Tibial nerve (tissue), 4 donors: ENCODE results near the gene ST8SIA1. TPM values are rescaled to one million over a fixed set of nuclear protein-coding genes. Genes with fewer than 3 reads are reported as not detected.
A peak's percentile ranks its signal among the peaks of the same experiment; 100 is the strongest.
"Not testable (repeated sequence)": the region's sequence is repeated elsewhere in the genome, so short reads cannot be mapped to it uniquely, and the experiment has no call there.

Source experiments
- DNase-seq, 2 donors: peaks; one replicate each; pipeline ENCODE4 v3.0.0-alpha.2; 2019; ENCODE audit warnings: low spot score in 2 of 2
- H3K27ac ChIP-seq, 4 donors: fragments of 200-600 bp; sonication (generic) in 3 of 4; one replicate each; pipeline ENCODE4 v1.5.1; 2017 to 2019; ENCODE audit warnings: mild to moderate bottlenecking in 1 of 4
- H3K27me3 ChIP-seq, 2 donors: fragments of 200-600 bp; sonication (generic) in 1 of 2; one replicate each; pipeline versions ENCODE4 v1.5.1 to v1.6.0; 2017 to 2019
- H3K36me3 ChIP-seq, 3 donors: fragments of 200-600 bp; sonication (generic); one replicate each; pipeline ENCODE4 v1.5.1; 2018 to 2019
- H3K4me1 ChIP-seq, 4 donors: fragments of 200-600 bp; sonication (generic) in 3 of 4; one replicate each; pipeline ENCODE4 v1.5.1; 2017 to 2019
- H3K4me3 ChIP-seq, 4 donors: fragments of 200-600 bp; sonication (generic) in 3 of 4; one replicate each; pipeline ENCODE4 v1.5.1; 2017 to 2019; ENCODE audit warnings: mild to moderate bottlenecking in 1 of 4, moderate library complexity in 1 of 4
- H3K9me3 ChIP-seq, 4 donors: fragments of 200-600 bp; sonication (generic) in 3 of 4; one replicate each; pipeline ENCODE4 v1.5.1; 2017 to 2019
- CTCF ChIP-seq, 5 experiments: fragments of 200-600 bp in 3 of 5; fragments of 450-650 bp in 2 of 5; sonication (generic) in 3 of 5; IDR thresholded peaks; one replicate each; pipeline ENCODE4 v1.5.1; 2016 to 2019; ENCODE audit warnings: antibody characterized with exemption in 5 of 5, mild to moderate bottlenecking in 3 of 5, moderate library complexity in 2 of 5
- EP300 ChIP-seq, 2 donors: sonication (generic); formaldehyde crosslinking; IDR thresholded peaks; one replicate each; pipeline ENCODE4 v1.6.1; 2017; ENCODE audit warnings: antibody characterized with exemption in 2 of 2, mild to moderate bottlenecking in 1 of 2
- POLR2A ChIP-seq, 2 donors: fragments of 450-650 bp; IDR thresholded peaks; one replicate each; pipeline ENCODE4 v1.6.1; 2017; ENCODE audit warnings: antibody characterized with exemption in 2 of 2, mild to moderate bottlenecking in 2 of 2, moderate library complexity in 2 of 2
- WGBS, 2 donors: methylation state at CpG; one replicate each; pipeline ENCODE4 v1.1.5; 2018; 5-methylcytosine and 5-hydroxymethylcytosine counted together
- total RNA-seq, 4 donors: library from RNA; depleted of rRNA; stranded (reverse); fragments of >200 nt; gene quantifications; one replicate each; pipeline ENCODE4 v1.1.0, GENCODE V29; 2016

The ST8SIA1 gene
- 1 to 10 TPM in 3 of 4 donors, under 1 TPM in 1; 0.63 to 5.1 (median 2.0) TPM for total RNA-seq

- Histone ChIP-seq H3K36me3 (no peaks in the 10 kb centered on the region), H3K4me3 (peak within 1 kb of the TSS; percentile 48 to 68 (median 56)), H3K9me3 (no peaks in the 10 kb centered on the region), H3K4me1 (peaks cover 0 to 18% (median 9%) of the 10 kb centered on the region in 4 donors), H3K27me3 (peaks cover 0 to 19% of the 10 kb centered on the region in 2 donors), H3K27ac (peak within 1 kb of the TSS in 2 of 4 donors; percentile 7 to 50)
- no peak for TF ChIP-seq POLR2A (IDR thresholded peaks at IDR 0.05)
- 1% methylated on average over 28 to 43 of the region's 70 CpGs for WGBS, 2 donors
- no peak for DNase-seq
Measured at GRCh38 chr12:22334410-22335100, at the start of gene ST8SIA1. ST8SIA1 (minus strand) TSS chr12:22334707; CDS start chr12:22334232, 475 bp downstream.

GRCh38 chr12:22380031-22380430 lies 45.5 kb upstream of the ST8SIA1 start:
- no peak for DNase-seq
- no peaks in the 10 kb centered on the region for H3K36me3 ChIP-seq
- no peak overlapping the region for H3K27ac ChIP-seq
- no peaks in the 10 kb centered on the region for H3K27me3 ChIP-seq
- WGBS, 2 donors = 82 to 91% methylated on average over 3 of the region's 3 CpGs
- no peak overlapping the region for H3K4me3 ChIP-seq
- peaks cover 0 to 12% (median 0%) of the 10 kb centered on the region in 4 donors for H3K4me1 ChIP-seq
- H3K9me3 ChIP-seq = peaks cover 0 to 2% (median 0%) of the 10 kb centered on the region in 4 donors
- TF ChIP-seq POLR2A (IDR thresholded peaks at IDR 0.05) (no peak), EP300 (IDR thresholded peaks at IDR 0.05) (no peak), CTCF (IDR thresholded peaks at IDR 0.05) (no peak)

GRCh38 chr12:22377731-22378496 lies 43.4 kb upstream of the ST8SIA1 start:
- 46 to 62% methylated on average over 4 of the region's 4 CpGs for WGBS, 2 donors
- Histone ChIP-seq H3K9me3 (no peaks in the 10 kb centered on the region), H3K27ac (no peak overlapping the region), H3K36me3 (no peaks in the 10 kb centered on the region), H3K4me3 (no peak overlapping the region), H3K4me1 (peaks cover 0 to 12% (median 0%) of the 10 kb centered on the region in 4 donors), H3K27me3 (no peaks in the 10 kb centered on the region)
- no peak for TF ChIP-seq POLR2A (IDR thresholded peaks at IDR 0.05)
- TF ChIP-seq CTCF (IDR thresholded peaks at IDR 0.05) = no peak
- no peak for TF ChIP-seq EP300 (IDR thresholded peaks at IDR 0.05)
- DNase-seq = no peak

- H3K9me3 ChIP-seq, H3K27ac ChIP-seq, DNase-seq, H3K36me3 ChIP-seq, H3K27me3 ChIP-seq, H3K4me3 ChIP-seq: not testable (repeated sequence)
- peaks cover 0 to 12% (median 0%) of the 10 kb centered on the region in 4 donors for H3K4me1 ChIP-seq
- WGBS, 2 donors = 95% methylated on average over 38 of the region's 44 CpGs
Measured at GRCh38 chr12:22376596-22377150, 42.2 kb upstream of the ST8SIA1 start.

GRCh38 chr12:22374508-22374907 lies 40.0 kb upstream of the ST8SIA1 start:
- H3K4me3 ChIP-seq = no peak overlapping the region
- H3K36me3 ChIP-seq = no peaks in the 10 kb centered on the region
- no peak overlapping the region for H3K27ac ChIP-seq
- 44 to 47% methylated on average over 2 of the region's 2 CpGs for WGBS, 2 donors
- no peak for DNase-seq
- TF ChIP-seq EP300 (IDR thresholded peaks at IDR 0.05) (no peak), POLR2A (IDR thresholded peaks at IDR 0.05) (no peak), CTCF (IDR thresholded peaks at IDR 0.05) (no peak)
- H3K4me1 ChIP-seq = peaks cover 0 to 12% (median 0%) of the 10 kb centered on the region in 4 donors
- no peaks in the 10 kb centered on the region for H3K9me3 ChIP-seq
- H3K27me3 ChIP-seq = no peaks in the 10 kb centered on the region
